Subcutaneous abdominal adipose tissue (tissue), 5 donors: ENCODE measurements around the gene RFX3.
A peak's percentile ranks its signal among the peaks of the same experiment; 100 is the strongest.

Experiments used
- H3K27ac ChIP-seq: one replicate; pipeline ENCODE4 v1.7.0; 2013; ENCODE audit warnings: low read depth, mild to moderate bottlenecking, inconsistent platforms, low read length, moderate library complexity
- H3K27me3 ChIP-seq, 5 donors: one replicate each; pipeline ENCODE4 v1.7.0; 2013; ENCODE audit warnings: low read length in 5 of 5, inconsistent platforms in 1 of 5; ENCODE audit not compliant: control insufficient read depth in 5 of 5, insufficient read depth in 4 of 5
- H3K36me3 ChIP-seq, 5 donors: one replicate each; pipeline ENCODE4 v1.7.0; 2013; ENCODE audit warnings: low read length in 5 of 5; ENCODE audit not compliant: control insufficient read depth in 5 of 5, insufficient read depth in 5 of 5
- H3K4me1 ChIP-seq, 5 donors: one replicate each; pipeline ENCODE4 v1.7.0; 2013; ENCODE audit warnings: low read length in 5 of 5, mild to moderate bottlenecking in 3 of 5, moderate library complexity in 1 of 5; ENCODE audit not compliant: control insufficient read depth in 5 of 5, insufficient read depth in 5 of 5
- H3K4me3 ChIP-seq, 5 donors: one replicate each; pipeline ENCODE4 v1.7.0; 2013; ENCODE audit warnings: low read length in 5 of 5, low read depth in 1 of 5
- H3K9ac ChIP-seq, 5 donors: one replicate each; pipeline ENCODE4 v1.7.0; 2013; ENCODE audit warnings: low read length in 5 of 5, mild to moderate bottlenecking in 4 of 5, moderate library complexity in 3 of 5
- H3K9me3 ChIP-seq, 5 donors: one replicate each; pipeline ENCODE4 v1.7.0; 2013; ENCODE audit warnings: low read length in 5 of 5; ENCODE audit not compliant: control insufficient read depth in 5 of 5
- donor health status: healthy.
- donor health status: healthy.
- donor health status: healthy.
- donor health status: healthy.
- donor health status: healthy.

The RFX3 gene

GRCh38 chr9:3343671-3344070, 182.1 kb downstream of the RFX3 start:
- Histone ChIP-seq H3K4me3 (no peak overlapping the region), H3K9ac (no peak overlapping the region), H3K4me1 (no peaks in the 10 kb centered on the region), H3K27ac (no peak overlapping the region), H3K36me3 (no peaks in the 10 kb centered on the region), H3K9me3 (no peaks in the 10 kb centered on the region), H3K27me3 (no peaks in the 10 kb centered on the region)

GRCh38 chr9:3342159-3342777, 183.5 kb downstream of the RFX3 start:
- Histone ChIP-seq H3K4me1 (peaks cover 3 to 11% (median 3%) of the 10 kb centered on the region in 5 donors), H3K9me3 (no peaks in the 10 kb centered on the region), H3K9ac (no peak overlapping the region), H3K36me3 (no peaks in the 10 kb centered on the region), H3K4me3 (no peak overlapping the region), H3K27ac (no peak overlapping the region), H3K27me3 (no peaks in the 10 kb centered on the region)

DNA sequence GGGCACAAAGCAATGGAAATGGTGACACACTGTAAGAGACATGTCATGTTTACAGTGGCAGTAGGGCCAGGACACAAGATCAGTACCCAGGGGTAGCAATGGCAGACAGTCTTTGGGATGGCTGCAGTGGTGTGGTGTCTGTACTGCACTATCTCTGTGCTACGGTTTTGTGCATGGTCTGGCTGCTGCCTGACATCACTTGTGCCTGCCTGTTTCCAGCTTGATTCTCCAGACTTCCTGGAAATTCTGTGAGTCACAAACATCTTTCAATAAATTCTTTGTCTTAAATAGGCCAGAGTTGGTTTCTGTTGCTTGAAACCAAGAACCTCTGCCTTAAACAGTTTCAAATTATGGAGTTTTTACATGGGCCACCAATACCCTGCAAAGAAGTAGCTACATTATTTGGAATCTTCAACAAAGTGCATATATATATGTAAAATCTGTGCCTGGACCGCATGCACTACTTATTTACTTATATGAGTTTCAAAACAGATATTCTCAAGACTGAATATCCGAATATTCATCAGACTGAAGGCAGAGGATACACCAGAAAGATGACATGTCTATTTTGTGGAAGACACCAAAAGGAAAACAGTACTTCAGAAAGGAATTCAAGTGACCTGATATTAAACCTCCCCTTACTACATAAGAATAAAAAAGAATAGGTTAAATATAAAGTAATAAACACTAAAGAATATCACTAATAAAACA, 188.1 kb downstream of the RFX3 start:
- peaks cover 3 to 20% (median 6%) of the 10 kb centered on the region in 5 donors for H3K4me1 ChIP-seq
- H3K27me3 ChIP-seq = no peaks in the 10 kb centered on the region
- H3K27ac ChIP-seq = peak overlapping the region; percentile 62
- H3K9ac ChIP-seq = no peak overlapping the region
- H3K36me3 ChIP-seq = no peaks in the 10 kb centered on the region
- peak overlapping the region in 2 of 5 donors; percentile 17 to 31 for H3K4me3 ChIP-seq
- H3K9me3 ChIP-seq = no peaks in the 10 kb centered on the region

- H3K27me3 ChIP-seq = no peaks in the 10 kb centered on the region
- no peak overlapping the region for H3K4me3 ChIP-seq
- no peak overlapping the region for H3K9ac ChIP-seq
- H3K4me1 ChIP-seq = peaks cover 3 to 20% (median 6%) of the 10 kb centered on the region in 5 donors
- H3K27ac ChIP-seq = peak overlapping the region; percentile 62
- no peaks in the 10 kb centered on the region for H3K9me3 ChIP-seq
- H3K36me3 ChIP-seq = no peaks in the 10 kb centered on the region
Observed at GRCh38 chr9:3336951-3337350, 188.8 kb downstream of the RFX3 start.

- no peak overlapping the region for H3K9ac ChIP-seq
- H3K9me3 ChIP-seq = no peaks in the 10 kb centered on the region
- H3K36me3 ChIP-seq = peaks cover 0 to 4% (median 0%) of the 10 kb centered on the region in 5 donors
- H3K4me3 ChIP-seq = no peak overlapping the region
- peaks cover 0 to 13% (median 6%) of the 10 kb centered on the region in 5 donors for H3K4me1 ChIP-seq
- no peak overlapping the region for H3K27ac ChIP-seq
- no peaks in the 10 kb centered on the region for H3K27me3 ChIP-seq
Observed at GRCh38 chr9:3332802-3333201, 193.0 kb downstream of the RFX3 start.

DNA sequence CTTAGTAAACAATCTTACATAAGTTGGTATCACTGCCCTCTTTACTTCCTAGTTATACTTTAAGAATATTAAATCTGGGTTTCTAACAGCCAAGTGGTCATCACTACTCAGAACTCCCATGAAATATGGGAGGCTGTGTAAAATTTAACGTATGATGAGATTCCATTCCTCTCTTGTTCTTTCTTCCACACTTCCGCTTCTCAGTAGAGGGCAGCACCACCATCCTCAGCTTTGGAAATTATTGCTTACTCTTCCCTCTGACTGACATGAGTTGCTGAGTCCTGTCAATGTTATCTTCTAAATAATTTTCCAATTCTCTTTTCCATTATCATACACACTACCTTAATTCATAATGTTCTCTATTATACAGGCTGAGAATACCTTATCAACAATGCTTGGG, 194.0 kb downstream of the RFX3 start:
- H3K4me3 ChIP-seq = no peak overlapping the region
- H3K9me3 ChIP-seq = no peaks in the 10 kb centered on the region
- no peak overlapping the region for H3K9ac ChIP-seq
- H3K27ac ChIP-seq = no peak overlapping the region
- H3K4me1 ChIP-seq = peaks cover 0 to 5% (median 0%) of the 10 kb centered on the region in 5 donors
- H3K36me3 ChIP-seq = peaks cover 0 to 4% (median 0%) of the 10 kb centered on the region in 5 donors
- no peaks in the 10 kb centered on the region for H3K27me3 ChIP-seq

- H3K27me3 ChIP-seq = no peaks in the 10 kb centered on the region
- no peak overlapping the region for H3K9ac ChIP-seq
- no peak overlapping the region for H3K4me3 ChIP-seq
- H3K9me3 ChIP-seq = no peaks in the 10 kb centered on the region
- no peak overlapping the region for H3K27ac ChIP-seq
- peaks cover 0 to 4% (median 0%) of the 10 kb centered on the region in 5 donors for H3K36me3 ChIP-seq
- peaks cover 0 to 3% (median 0%) of the 10 kb centered on the region in 5 donors for H3K4me1 ChIP-seq
Observed at GRCh38 chr9:3330792-3331420, 194.9 kb downstream of the RFX3 start.

- Histone ChIP-seq H3K4me1 (peaks cover 0 to 3% (median 0%) of the 10 kb centered on the region in 5 donors), H3K9ac (no peak overlapping the region), H3K27me3 (no peaks in the 10 kb centered on the region), H3K9me3 (no peaks in the 10 kb centered on the region), H3K36me3 (peaks cover 0 to 4% (median 0%) of the 10 kb centered on the region in 5 donors), H3K27ac (no peak overlapping the region), H3K4me3 (no peak overlapping the region)
Observed at GRCh38 chr9:3329361-3329760, 196.4 kb downstream of the RFX3 start.

GRCh38 chr9:3323714-3324113, 202.1 kb downstream of the RFX3 start:
- Histone ChIP-seq H3K27me3 (no peaks in the 10 kb centered on the region), H3K4me1 (no peaks in the 10 kb centered on the region), H3K27ac (no peak overlapping the region), H3K36me3 (no peaks in the 10 kb centered on the region), H3K9ac (no peak overlapping the region), H3K9me3 (no peaks in the 10 kb centered on the region), H3K4me3 (no peak overlapping the region)

GRCh38 chr9:3321186-3321585, 204.6 kb downstream of the RFX3 start:
- Histone ChIP-seq H3K4me1 (no peaks in the 10 kb centered on the region), H3K27me3 (no peaks in the 10 kb centered on the region), H3K9ac (no peak overlapping the region), H3K27ac (no peak overlapping the region), H3K36me3 (no peaks in the 10 kb centered on the region), H3K9me3 (no peaks in the 10 kb centered on the region), H3K4me3 (no peak overlapping the region)
